Erythroblast (primary cell): ENCODE measurements around the gene PAM16.

Source experiments
- GATA1 ChIP-seq: IDR thresholded peaks from 2 replicates; pipeline ENCODE4 v1.6.1; 2011; ENCODE audit warnings: low read depth, mild to moderate bottlenecking, control low read depth, low read length, moderate library complexity
- POLR2A ChIP-seq: IDR thresholded peaks from 2 replicates; pipeline ENCODE4 v1.6.1; 2011; ENCODE audit warnings: mild to moderate bottlenecking, low read length

DNA sequence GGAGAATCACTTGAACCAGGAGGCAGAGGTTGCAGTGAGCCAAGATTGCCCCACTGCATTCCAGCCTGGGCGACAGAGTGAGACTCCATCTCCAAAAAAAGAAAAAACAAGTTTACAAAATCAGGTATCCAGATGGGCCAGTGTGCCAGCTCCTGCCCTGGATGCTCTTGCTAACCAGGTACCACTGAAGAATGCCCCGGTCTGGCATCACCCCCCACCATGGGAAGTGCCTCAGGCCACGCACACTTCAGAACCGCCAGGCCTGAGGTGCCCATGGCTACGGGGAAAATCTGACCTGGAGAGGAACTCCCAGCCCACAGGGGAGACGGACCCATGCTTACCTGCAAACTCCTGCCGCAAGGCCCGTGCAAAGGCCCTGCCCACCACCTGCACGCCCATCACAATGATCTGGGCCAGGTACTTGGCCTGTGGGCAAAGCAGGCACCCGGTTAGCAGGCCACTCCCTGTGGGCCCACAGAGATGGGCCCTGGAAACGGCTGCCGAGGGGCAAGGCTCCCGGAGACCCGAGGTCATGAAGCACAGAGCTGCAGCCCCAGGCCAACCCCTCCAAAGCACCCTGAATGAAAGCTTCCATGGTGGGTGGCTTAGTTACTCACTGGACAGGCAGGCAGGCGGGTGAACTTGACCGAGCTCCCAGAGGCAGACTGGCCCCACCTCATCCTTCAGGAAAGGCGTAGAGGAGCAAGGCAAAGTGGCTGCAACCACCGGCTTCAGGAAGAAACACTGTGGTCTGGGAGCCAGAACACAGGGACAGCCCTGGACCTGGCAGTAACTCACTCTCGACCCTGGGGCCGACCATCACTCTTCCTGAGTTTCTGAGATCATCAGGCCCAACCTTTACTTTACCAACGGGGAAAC lies 8.0 kb downstream of the PAM16 start:
- TF ChIP-seq POLR2A (no peak), GATA1 (no peak)
